Ascending aorta (tissue), 2 donors: ENCODE data around the gene OBSL1. TPM values are rescaled to one million over a fixed set of nuclear protein-coding genes. Genes with fewer than 3 reads are reported as not detected.

Experiments
- DNase-seq, 2 donors: peaks; one replicate each; pipeline ENCODE4 v3.0.0-alpha.2; 2019; ENCODE audit warnings: low spot score in 2 of 2
- H3K27ac ChIP-seq, 2 donors: fragments of 200-600 bp; sonication (generic); one replicate each; pipeline ENCODE4 v1.5.1; 2016 to 2017; ENCODE audit warnings: mild to moderate bottlenecking in 1 of 2
- H3K27me3 ChIP-seq: fragments of 200-600 bp; sonication (generic); one replicate; pipeline ENCODE4 v1.5.1; 2017
- H3K36me3 ChIP-seq, 2 donors: fragments of 200-600 bp; sonication (generic); one replicate each; pipeline ENCODE4 v1.5.1; 2016
- H3K4me1 ChIP-seq, 2 donors: fragments of 200-600 bp; sonication (generic); one replicate each; pipeline ENCODE4 v1.5.1; 2016 to 2017; ENCODE audit warnings: mild to moderate bottlenecking in 1 of 2
- H3K4me3 ChIP-seq, 2 donors: fragments of 200-600 bp; sonication (generic); one replicate each; pipeline ENCODE4 v1.5.1; 2016 to 2017; ENCODE audit warnings: mild to moderate bottlenecking in 1 of 2
- H3K9me3 ChIP-seq, 2 donors: fragments of 200-600 bp; sonication (generic); one replicate each; pipeline ENCODE4 v1.5.1; 2016
- CTCF ChIP-seq, 3 experiments: fragments of 200-600 bp in 2 of 3; fragments of 450-650 bp in 1 of 3; sonication (generic) in 2 of 3; IDR thresholded peaks; one replicate each; pipeline ENCODE4 v1.5.1; 2016 to 2019; ENCODE audit warnings: antibody characterized with exemption in 3 of 3, mild to moderate bottlenecking in 1 of 3, moderate library complexity in 1 of 3
- intact Hi-C: fragments of 100-400 bp; cut with DNase I; formaldehyde crosslinking; loops from one replicate; pipeline ENCODE4 v1.15.1; 2023
- total RNA-seq: library from RNA; depleted of rRNA; stranded (reverse); fragments of >200 nt; gene quantifications from one replicate; pipeline ENCODE4 v1.1.0, GENCODE V29; 2016

The OBSL1 gene
- total RNA-seq, 1 donor from 2014 or later, result 151 TPM

- no peak for TF ChIP-seq CTCF (IDR thresholded peaks at IDR 0.05)
- no peak overlapping the region for H3K4me3 ChIP-seq
- intact Hi-C loops, result loop anchor here (10.0 kb wide), 1 partner anchor 275 kb away; the partner anchor contains the start of gene DNAJB2
- no peak overlapping the region for H3K27ac ChIP-seq
- no peaks in the 10 kb centered on the region for H3K27me3 ChIP-seq
- DNase-seq, result no peak
- no peaks in the 10 kb centered on the region for H3K9me3 ChIP-seq
- peaks cover 6 to 20% of the 10 kb centered on the region in 2 donors for H3K4me1 ChIP-seq
- H3K36me3 ChIP-seq, result no peaks in the 10 kb centered on the region
These were observed 21.7 kb downstream of the OBSL1 start for GRCh38 chr2:219549619-219550018.

- no peaks in the 10 kb centered on the region for H3K36me3 ChIP-seq
- no peak for DNase-seq
- intact Hi-C loops, result loop anchor here (10.0 kb wide), 1 partner anchor 274 kb away; the partner anchor contains the start of gene DNAJB2
- H3K27ac ChIP-seq, result no peak overlapping the region
- no peak overlapping the region for H3K4me3 ChIP-seq
- no peak for TF ChIP-seq CTCF (IDR thresholded peaks at IDR 0.05)
- H3K27me3 ChIP-seq, result no peaks in the 10 kb centered on the region
- H3K9me3 ChIP-seq, result no peaks in the 10 kb centered on the region
- peaks cover 6 to 26% of the 10 kb centered on the region in 2 donors for H3K4me1 ChIP-seq
These were observed 22.3 kb downstream of the OBSL1 start for GRCh38 chr2:219548990-219549389.

- H3K4me1 ChIP-seq, result peaks cover 0 to 22% of the 10 kb centered on the region in 2 donors
- no peak overlapping the region for H3K4me3 ChIP-seq
- intact Hi-C loops, result loop anchor here (10.0 kb wide), 1 partner anchor 273 kb away; the partner anchor contains the start of gene DNAJB2
- no peak for TF ChIP-seq CTCF (IDR thresholded peaks at IDR 0.05)
- no peaks in the 10 kb centered on the region for H3K27me3 ChIP-seq
- no peaks in the 10 kb centered on the region for H3K9me3 ChIP-seq
- H3K36me3 ChIP-seq, result no peaks in the 10 kb centered on the region
- no peak for DNase-seq
- H3K27ac ChIP-seq, result no peak overlapping the region
These were observed 23.7 kb downstream of the OBSL1 start for GRCh38 chr2:219547621-219548020.

GRCh38 chr2:219545943-219546352 lies 25.4 kb downstream of the OBSL1 start:
- no peak for TF ChIP-seq CTCF (IDR thresholded peaks at IDR 0.05)
- no peak for DNase-seq
- peaks cover 6 to 7% of the 10 kb centered on the region in 2 donors for H3K36me3 ChIP-seq
- H3K4me3 ChIP-seq, result no peak overlapping the region
- no peaks in the 10 kb centered on the region for H3K9me3 ChIP-seq
- H3K27me3 ChIP-seq, result no peaks in the 10 kb centered on the region
- H3K27ac ChIP-seq, result no peak overlapping the region
- H3K4me1 ChIP-seq, result peaks cover 8 to 24% of the 10 kb centered on the region in 2 donors
- intact Hi-C loops, result loop anchor here (10.0 kb wide), 1 partner anchor 271 kb away; the partner anchor contains the start of gene DNAJB2

- H3K9me3 ChIP-seq, result no peaks in the 10 kb centered on the region
These were observed 25.9 kb downstream of the OBSL1 start for GRCh38 chr2:219545295-219545942.

More at GRCh38 chr2:219545295-219545942, 25.9 kb downstream of the OBSL1 start:
- no peak for DNase-seq
- Histone ChIP-seq H3K4me3 (no peak overlapping the region), H3K4me1 (peaks cover 8 to 24% of the 10 kb centered on the region in 2 donors), H3K27ac (no peak overlapping the region), H3K27me3 (no peaks in the 10 kb centered on the region), H3K36me3 (peaks cover 10 to 13% of the 10 kb centered on the region in 2 donors)
- intact Hi-C loops, result loop anchor here (10.0 kb wide), 1 partner anchor 271 kb away; the partner anchor contains the start of gene DNAJB2
- TF ChIP-seq CTCF (IDR thresholded peaks at IDR 0.05), result no peak
